Measurements from ENCODE around the gene VRK2.

Gene VRK2

DNA sequence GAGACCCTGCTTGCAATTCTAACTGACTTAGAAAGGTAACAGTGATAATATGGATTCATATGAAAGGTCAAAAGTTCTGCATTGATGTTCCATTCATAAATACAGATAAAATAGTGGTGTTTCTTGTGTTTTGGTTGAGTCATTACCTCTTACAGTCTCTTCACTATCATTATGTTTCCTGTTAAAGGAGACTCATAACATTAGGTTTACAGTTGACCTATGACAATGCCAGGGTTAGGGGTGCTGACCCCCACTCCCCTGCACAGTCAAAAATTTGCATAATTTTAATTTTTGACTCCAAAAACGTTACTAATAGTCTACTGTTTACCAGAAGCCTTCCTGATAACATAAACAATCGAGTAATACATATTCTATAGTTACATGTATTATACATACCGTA, 75.4 kb downstream of the VRK2 start:
- Histone ChIP-seq H3K4me2 (no peak overlapping the region), H4K20me1 (ENCODE audit: insufficient read depth) (no peaks in the 10 kb centered on the region), H3K4me1 (ENCODE audit: low read depth, poor library complexity, severe bottlenecking) (no peaks in the 10 kb centered on the region), H3K36me3 (ENCODE audit: insufficient read depth) (no peaks in the 10 kb centered on the region; the same call in 1 of the 2 replicates), H2AFZ (ENCODE audit: low read depth) (no peak overlapping the region), H3K27me3 (ENCODE audit: insufficient read depth, low read depth) (no peaks in the 10 kb centered on the region), H3K79me2 (ENCODE audit: insufficient read depth, low read depth) (no peaks in the 10 kb centered on the region), H3K9ac (no peak overlapping the region), H3K27ac (no peak overlapping the region), H3K4me3 (IDR thresholded peaks at IDR 0.05; ENCODE audit: insufficient read depth, low read depth, low read length) (no peak overlapping the region)
- TF ChIP-seq, protein P1, sequence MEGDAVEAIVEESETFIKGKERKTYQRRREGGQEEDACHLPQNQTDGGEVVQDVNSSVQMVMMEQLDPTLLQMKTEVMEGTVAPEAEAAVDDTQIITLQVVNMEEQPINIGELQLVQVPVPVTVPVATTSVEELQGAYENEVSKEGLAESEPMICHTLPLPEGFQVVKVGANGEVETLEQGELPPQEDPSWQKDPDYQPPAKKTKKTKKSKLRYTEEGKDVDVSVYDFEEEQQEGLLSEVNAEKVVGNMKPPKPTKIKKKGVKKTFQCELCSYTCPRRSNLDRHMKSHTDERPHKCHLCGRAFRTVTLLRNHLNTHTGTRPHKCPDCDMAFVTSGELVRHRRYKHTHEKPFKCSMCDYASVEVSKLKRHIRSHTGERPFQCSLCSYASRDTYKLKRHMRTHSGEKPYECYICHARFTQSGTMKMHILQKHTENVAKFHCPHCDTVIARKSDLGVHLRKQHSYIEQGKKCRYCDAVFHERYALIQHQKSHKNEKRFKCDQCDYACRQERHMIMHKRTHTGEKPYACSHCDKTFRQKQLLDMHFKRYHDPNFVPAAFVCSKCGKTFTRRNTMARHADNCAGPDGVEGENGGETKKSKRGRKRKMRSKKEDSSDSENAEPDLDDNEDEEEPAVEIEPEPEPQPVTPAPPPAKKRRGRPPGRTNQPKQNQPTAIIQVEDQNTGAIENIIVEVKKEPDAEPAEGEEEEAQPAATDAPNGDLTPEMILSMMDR (conservative IDR thresholded peaks at IDR 0.05; ENCODE audit: low read depth, low read length), result no peak

DNA sequence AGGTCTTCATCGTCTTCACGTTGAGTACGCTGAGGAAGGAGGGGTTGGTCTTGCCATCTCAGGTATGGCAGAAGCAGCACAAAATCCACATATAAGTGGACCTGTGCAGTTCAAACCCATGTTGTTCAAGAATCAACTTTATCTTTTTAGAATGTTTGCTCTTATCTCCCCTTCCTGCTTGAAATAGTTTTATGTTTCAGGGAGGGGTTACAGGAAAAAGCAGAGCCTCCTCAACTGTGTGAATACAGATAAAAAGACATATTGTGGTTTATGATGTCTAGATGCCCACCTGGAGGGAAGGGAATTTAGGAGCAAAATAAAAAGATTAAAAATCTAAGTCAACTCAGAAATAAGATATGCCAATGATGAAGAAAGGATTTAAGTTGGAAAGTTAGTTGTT, 75.9 kb downstream of the VRK2 start:
- H3K9ac ChIP-seq, result no peak overlapping the region
- no peaks in the 10 kb centered on the region; the same call in 1 of the 2 replicates for H3K36me3 ChIP-seq (ENCODE audit: insufficient read depth)
- H3K4me3 ChIP-seq (IDR thresholded peaks at IDR 0.05; ENCODE audit: insufficient read depth, low read depth, low read length), result no peak overlapping the region
- TF ChIP-seq, protein P1 (conservative IDR thresholded peaks at IDR 0.05; ENCODE audit: low read depth, low read length), result no peak
- H3K27me3 ChIP-seq (ENCODE audit: insufficient read depth, low read depth), result no peaks in the 10 kb centered on the region
- no peaks in the 10 kb centered on the region for H3K4me1 ChIP-seq (ENCODE audit: low read depth, poor library complexity, severe bottlenecking)
- no peaks in the 10 kb centered on the region for H3K79me2 ChIP-seq (ENCODE audit: insufficient read depth, low read depth)
- no peaks in the 10 kb centered on the region for H4K20me1 ChIP-seq (ENCODE audit: insufficient read depth)
- H3K27ac ChIP-seq, result no peak overlapping the region
- H3K4me2 ChIP-seq, result no peak overlapping the region
- H2AFZ ChIP-seq (ENCODE audit: low read depth), result no peak overlapping the region

DNA sequence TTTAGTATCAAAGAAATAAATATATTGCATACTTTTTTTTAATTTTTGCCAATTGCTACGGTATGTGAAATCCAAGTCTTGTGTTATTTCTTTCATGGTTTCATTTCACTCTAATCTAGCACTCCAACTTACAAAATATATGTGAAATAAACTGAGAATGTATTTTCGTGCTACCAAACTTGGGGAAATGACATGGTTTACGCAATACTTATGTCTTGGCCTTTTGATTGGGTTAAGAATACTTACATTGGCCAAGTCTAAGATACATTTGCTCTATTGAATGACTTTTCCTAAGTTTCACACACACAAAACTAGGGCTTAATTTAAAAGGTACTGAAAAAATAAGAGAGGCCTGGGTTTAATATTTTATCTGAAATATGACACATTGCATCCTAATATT, 80.5 kb downstream of the VRK2 start:
- Histone ChIP-seq H3K79me2 (ENCODE audit: insufficient read depth, low read depth) (no peaks in the 10 kb centered on the region), H3K9ac (no peak overlapping the region), H3K4me3 (IDR thresholded peaks at IDR 0.05; ENCODE audit: insufficient read depth, low read depth, low read length) (no peak overlapping the region), H3K4me1 (ENCODE audit: low read depth, poor library complexity, severe bottlenecking) (no peaks in the 10 kb centered on the region), H3K4me2 (no peak overlapping the region), H2AFZ (ENCODE audit: low read depth) (no peak overlapping the region), H3K27me3 (ENCODE audit: insufficient read depth, low read depth) (no peaks in the 10 kb centered on the region), H4K20me1 (ENCODE audit: insufficient read depth) (no peaks in the 10 kb centered on the region), H3K36me3 (ENCODE audit: insufficient read depth) (no peaks in the 10 kb centered on the region; the same call in 1 of the 2 replicates), H3K27ac (no peak overlapping the region)
- TF ChIP-seq, protein P1 (conservative IDR thresholded peaks at IDR 0.05; ENCODE audit: low read depth, low read length), result no peak

DNA sequence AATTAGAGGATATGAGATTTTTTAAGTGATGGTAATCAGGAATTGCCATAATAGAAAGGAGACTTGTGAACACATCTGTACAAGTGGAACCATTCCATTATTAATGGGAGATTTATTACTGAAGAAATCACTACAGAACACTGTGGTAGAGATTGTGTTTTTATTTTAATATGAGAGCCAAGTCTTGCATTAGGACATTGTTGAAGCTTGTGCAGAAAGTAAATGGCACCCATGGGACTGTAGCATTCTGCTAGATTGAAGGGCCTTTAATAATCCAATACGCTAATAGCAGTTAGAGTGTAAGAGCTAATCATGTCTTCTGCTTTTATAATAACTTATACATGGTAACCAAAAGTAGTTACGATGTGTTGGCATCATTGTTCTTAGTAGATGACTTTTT, 83.6 kb downstream of the VRK2 start:
- H3K4me3 ChIP-seq (IDR thresholded peaks at IDR 0.05; ENCODE audit: insufficient read depth, low read depth, low read length), result no peak overlapping the region
- H4K20me1 ChIP-seq (ENCODE audit: insufficient read depth), result no peaks in the 10 kb centered on the region
- no peaks in the 10 kb centered on the region; the same call in 1 of the 2 replicates for H3K36me3 ChIP-seq (ENCODE audit: insufficient read depth)
- no peak overlapping the region for H3K4me2 ChIP-seq
- H3K4me1 ChIP-seq (ENCODE audit: low read depth, poor library complexity, severe bottlenecking), result no peaks in the 10 kb centered on the region
- H3K27me3 ChIP-seq (ENCODE audit: insufficient read depth, low read depth), result no peaks in the 10 kb centered on the region
- no peaks in the 10 kb centered on the region for H3K79me2 ChIP-seq (ENCODE audit: insufficient read depth, low read depth)
- no peak overlapping the region for H2AFZ ChIP-seq (ENCODE audit: low read depth)
- TF ChIP-seq, protein P1 (conservative IDR thresholded peaks at IDR 0.05; ENCODE audit: low read depth, low read length), result no peak
- H3K27ac ChIP-seq, result no peak overlapping the region
- H3K9ac ChIP-seq, result no peak overlapping the region
